Amygdala (tissue), 56 donors: ENCODE results near the gene MN1.
"Not testable (repeated sequence)": the region's sequence is repeated elsewhere in the genome, so short reads cannot be mapped to it uniquely, and the experiment has no call there.

Experiments used
- DNase-seq, 56 donors: peaks; one replicate each; lab custom pipeline; 2025; lab: John Stamatoyannopoulos, UW

The MN1 gene

GRCh38 chr22:27748751-27749191 is 52.8 kb downstream of the MN1 start:
- no peak for DNase-seq

GRCh38 chr22:27748349-27748748 is 53.2 kb downstream of the MN1 start:
- no peak for DNase-seq

GRCh38 chr22:27747396-27748221 is 53.9 kb downstream of the MN1 start:
- no peak for DNase-seq

GRCh38 chr22:27746918-27747317 is 54.6 kb downstream of the MN1 start:
- DNase-seq: no peak

GRCh38 chr22:27745809-27746208 is 55.7 kb downstream of the MN1 start:
- no peak for DNase-seq

GRCh38 chr22:27745154-27745553 is 56.4 kb downstream of the MN1 start:
- no peak for DNase-seq

GRCh38 chr22:27744078-27744477 is 57.5 kb downstream of the MN1 start:
- DNase-seq: not testable (repeated sequence)

GRCh38 chr22:27740202-27740748 is 61.3 kb downstream of the MN1 start:
- DNase-seq: no peak

- no peak for DNase-seq
Measured at GRCh38 chr22:27737521-27737920, 64.0 kb downstream of the MN1 start.

GRCh38 chr22:27734066-27734465 is 67.5 kb downstream of the MN1 start:
- DNase-seq: no peak

GRCh38 chr22:27732841-27733240 is 68.7 kb downstream of the MN1 start:
- DNase-seq: no peak

- no peak for DNase-seq
Measured at GRCh38 chr22:27732391-27732790, 69.2 kb downstream of the MN1 start.

GRCh38 chr22:27731621-27732020 is 69.9 kb downstream of the MN1 start:
- DNase-seq: no peak

GRCh38 chr22:27730641-27731433 is 70.7 kb downstream of the MN1 start:
- no peak for DNase-seq

GRCh38 chr22:27729246-27729645 is 72.3 kb downstream of the MN1 start:
- DNase-seq: no peak

- no peak for DNase-seq
Measured at GRCh38 chr22:27727673-27728451, 73.7 kb downstream of the MN1 start.

GRCh38 chr22:27726686-27727449 is 74.7 kb downstream of the MN1 start:
- no peak for DNase-seq

- DNase-seq: no peak
Measured at GRCh38 chr22:27726331-27726685, 75.2 kb downstream of the MN1 start.

GRCh38 chr22:27725661-27726060 is 75.9 kb downstream of the MN1 start:
- DNase-seq: no peak

- no peak for DNase-seq
Measured at GRCh38 chr22:27724709-27725108, 76.8 kb downstream of the MN1 start.
